ENCODE measurements around the gene SVBP. TPM values are rescaled to one million over a fixed set of nuclear protein-coding genes. Genes with fewer than 3 reads are reported as not detected.
A peak's percentile ranks its signal among the peaks of the same experiment; 100 is the strongest.
"Not testable (repeated sequence)": the region's sequence is repeated elsewhere in the genome, so short reads cannot be mapped to it uniquely, and the experiment has no call there.

The SVBP gene, protein sequence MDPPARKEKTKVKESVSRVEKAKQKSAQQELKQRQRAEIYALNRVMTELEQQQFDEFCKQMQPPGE
- total RNA-seq (2014; rRNA removed), result 15.3 and 19.7 TPM in 2 replicates
- 25.7 TPM for polyA plus RNA-seq (2012)

DNA sequence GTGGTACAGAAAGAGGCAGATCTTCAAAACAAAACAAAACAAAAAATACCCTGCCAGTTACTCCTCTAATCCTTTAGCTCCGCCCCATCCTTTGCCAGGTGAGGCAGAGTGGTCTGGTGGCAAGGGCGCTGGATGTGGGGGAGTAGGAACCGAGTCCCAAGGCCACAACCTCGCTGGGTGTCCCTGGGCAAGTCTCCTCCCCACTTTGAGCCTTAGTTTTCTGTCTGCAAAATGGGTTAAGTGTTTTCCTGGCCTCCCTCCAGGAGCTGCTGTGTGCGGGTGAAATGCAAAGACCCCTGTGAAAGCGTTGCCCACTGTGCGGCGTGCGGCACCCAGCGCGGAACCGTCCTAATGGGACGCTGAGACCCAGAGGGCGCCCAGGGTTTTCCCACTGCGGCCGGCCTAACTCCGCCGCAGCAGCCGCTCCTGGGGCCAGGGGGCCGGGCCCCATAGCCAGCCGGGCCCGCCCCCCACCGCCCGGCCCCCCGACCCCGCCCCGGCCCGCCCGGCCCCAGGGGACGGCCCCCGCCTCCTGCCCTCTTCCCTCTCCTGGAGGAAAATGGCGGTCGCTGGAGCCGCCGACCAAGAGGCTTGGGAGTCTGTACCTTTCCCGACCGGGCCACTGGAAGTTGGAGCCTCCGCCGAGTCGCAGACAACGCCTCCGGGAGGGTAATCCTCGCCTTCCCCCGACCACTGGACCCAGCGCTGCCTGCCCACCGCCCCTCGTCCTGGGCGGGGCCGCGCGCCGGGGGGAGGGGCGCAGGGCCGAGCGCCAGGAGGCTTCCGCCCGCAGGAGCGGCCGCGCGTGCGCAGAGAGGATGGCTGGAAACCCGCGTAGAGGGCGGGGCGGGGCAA, at the start of gene SVBP, which contains the start of gene ERMAP:
Gene SVBP, minus strand, starts transcription at position 813 of the 855 bp plus-strand sequence. CDS start 853 bp downstream, outside the sequence.
Gene ERMAP, plus strand, starts transcription at position 538 of the 855 bp plus-strand sequence. CDS start 13,327 bp downstream, outside the sequence.
- DNase-seq (ENCODE audit: low read depth), result peak; percentile 81

DNA sequence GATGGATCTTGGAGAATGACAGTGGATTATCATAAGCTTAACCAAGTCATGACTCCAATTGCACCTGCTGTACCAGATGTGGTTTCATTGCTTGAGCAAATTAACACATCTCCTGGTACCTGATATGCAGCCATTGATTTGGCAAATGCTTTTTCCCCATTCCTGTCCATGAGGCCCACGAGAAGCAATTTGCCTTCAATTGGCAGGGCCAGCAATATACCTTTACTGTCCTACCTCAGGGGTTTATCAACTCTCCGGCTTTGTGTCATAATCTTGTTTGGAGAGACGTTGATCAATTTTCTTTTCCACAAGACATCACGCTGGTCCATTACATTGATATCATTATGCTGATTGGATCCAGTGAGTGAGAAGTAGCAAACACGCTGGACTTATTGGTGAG, 49.4 kb upstream of the SVBP start:
- DNase-seq (ENCODE audit: low read depth), result no peak

DNA sequence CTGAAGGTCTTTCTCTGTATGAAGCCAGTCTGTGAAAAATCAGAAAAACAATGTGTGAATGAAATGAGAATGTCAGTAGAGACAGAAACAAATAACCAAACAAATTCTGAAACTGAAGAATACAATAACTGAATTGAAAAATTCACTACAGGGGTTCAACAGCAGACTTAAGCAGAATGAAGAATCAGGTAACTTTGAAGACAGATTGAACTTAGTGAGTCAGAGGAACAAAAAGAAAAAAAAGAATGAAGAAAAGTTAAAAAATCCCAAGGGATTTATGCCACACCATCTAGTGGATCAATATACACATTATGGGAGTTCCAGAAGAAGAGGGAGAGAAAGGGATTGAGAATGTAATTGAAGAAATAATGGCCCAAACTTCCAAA, 43.8 kb upstream of the SVBP start:
- DNase-seq (ENCODE audit: low read depth), result no peak

DNA sequence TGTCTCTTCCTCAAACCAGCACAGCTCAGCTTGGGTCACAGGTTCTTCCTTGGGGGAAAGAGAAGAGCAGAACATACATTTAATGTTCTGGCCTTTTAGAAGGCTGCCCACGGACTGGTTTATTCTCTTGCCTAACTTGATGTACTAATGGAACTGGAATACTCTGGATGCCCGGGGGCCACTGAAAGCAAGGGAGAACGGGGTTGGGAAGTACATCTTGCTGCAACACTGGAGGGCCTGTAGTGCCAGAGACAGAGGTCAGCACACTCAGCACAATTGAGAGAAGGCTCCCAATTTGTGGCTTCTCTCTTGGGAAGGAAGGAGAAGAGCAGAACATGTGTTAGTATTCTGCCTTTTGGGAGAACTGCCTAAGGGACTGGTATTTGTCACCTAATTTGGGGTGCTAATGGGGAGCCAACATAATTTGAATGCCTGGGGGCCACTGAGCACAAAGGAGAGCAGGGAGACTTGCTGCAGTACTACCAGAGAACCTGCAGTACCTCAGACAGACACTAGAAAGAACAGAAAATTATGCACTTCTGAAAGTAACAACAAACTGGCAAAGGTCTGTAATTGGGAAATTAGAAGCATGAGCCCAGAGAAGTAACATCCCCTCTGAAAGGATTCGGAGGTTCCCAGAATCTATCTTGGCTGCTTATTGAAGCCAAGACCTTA, 43.3 kb upstream of the SVBP start:
- no peak for DNase-seq (ENCODE audit: low read depth)

DNA sequence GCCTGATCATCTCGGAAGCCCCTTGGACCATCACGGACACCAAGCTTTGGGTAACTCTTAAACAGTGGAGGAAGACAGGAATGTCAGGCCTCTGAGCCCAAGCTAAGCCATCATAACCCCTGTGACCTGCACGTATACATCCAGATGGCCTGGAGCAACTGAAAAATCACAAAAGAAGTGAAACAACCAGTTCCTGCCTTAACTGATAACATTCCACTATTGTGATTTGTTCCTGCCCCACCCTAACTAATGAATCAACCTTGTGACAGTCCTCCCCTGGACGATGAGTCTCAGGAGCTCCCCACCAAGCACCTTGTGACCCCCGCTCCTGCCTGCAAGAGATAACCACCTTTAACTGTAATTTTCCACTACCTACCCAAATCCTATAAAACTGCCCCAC, 42.2 kb upstream of the SVBP start:
- DNase-seq (ENCODE audit: low read depth), result not testable (repeated sequence)

DNA sequence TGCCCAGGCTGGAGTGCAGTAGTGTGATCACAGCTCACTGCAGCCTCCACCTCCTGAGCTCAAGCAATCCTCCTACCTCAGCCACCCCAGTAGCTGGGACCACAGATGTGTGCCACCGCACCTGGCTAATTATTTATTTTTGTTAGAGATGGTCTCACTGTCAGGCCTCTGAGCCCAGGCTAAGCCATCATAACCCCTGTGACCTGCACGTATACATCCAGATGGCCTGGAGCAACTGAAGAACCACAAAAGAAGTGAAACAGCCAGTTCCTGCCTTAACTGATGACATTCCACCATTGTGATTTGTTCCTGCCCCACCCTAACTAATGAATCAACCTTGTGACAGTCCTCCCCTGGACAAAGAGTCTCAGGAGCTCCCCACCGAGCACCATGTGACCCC, 39.4 kb upstream of the SVBP start:
- not testable (repeated sequence) for DNase-seq (ENCODE audit: low read depth)

DNA sequence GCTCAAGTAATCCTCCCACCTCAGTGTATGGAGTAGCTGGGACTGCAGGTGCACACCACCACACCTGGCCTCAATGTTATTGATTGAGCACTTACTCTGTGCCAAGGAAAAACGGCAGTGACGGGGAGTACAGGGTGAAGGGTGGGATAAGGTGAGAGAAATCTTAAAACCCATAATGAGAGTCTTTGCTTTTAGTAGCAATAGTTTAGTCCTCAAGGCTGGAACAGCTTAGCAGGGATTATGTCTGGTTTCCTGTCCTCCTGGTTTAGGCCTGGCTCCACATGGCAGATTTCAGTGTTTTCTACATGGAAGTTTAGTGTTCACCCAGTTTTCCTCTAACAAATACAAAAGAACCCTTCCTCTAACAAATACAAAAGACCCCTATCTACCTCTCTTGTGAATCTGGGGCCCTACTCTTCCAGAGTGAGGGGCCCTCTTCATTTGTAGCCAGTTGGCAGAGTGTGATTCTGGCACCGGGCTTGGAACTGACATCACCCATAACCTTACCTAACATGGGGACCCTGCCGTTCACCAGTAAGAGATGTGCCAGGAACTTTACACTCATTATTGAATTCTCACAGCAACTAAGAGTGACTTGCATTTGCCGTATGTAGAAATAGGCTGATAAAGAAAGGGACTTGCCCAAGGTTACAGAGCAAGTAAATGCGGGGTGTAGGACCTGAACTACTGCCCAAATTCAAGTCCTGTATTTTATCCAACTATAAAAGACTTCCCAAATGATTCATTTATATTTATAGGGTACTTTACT, 36.1 kb upstream of the SVBP start:
- DNase-seq (ENCODE audit: low read depth), result no peak

DNA sequence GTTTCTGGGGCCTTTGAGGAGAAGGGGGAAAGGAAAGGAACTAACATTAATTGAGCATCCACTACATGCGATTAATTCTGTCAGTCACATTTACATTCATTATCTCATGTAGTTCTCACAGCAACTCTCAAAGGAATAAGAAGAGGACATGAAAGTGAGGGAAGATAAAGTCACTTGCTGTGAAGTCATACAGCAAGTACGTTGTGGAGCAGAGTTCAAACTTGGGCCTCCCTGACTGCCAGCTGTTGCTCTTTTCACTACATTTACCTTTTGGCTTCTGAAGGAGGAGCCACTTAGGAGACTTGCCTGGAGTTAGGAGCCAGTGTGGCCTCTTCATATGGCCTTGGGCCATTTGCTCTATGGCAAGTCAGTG, 35.4 kb upstream of the SVBP start:
- no peak for DNase-seq (ENCODE audit: low read depth)

DNA sequence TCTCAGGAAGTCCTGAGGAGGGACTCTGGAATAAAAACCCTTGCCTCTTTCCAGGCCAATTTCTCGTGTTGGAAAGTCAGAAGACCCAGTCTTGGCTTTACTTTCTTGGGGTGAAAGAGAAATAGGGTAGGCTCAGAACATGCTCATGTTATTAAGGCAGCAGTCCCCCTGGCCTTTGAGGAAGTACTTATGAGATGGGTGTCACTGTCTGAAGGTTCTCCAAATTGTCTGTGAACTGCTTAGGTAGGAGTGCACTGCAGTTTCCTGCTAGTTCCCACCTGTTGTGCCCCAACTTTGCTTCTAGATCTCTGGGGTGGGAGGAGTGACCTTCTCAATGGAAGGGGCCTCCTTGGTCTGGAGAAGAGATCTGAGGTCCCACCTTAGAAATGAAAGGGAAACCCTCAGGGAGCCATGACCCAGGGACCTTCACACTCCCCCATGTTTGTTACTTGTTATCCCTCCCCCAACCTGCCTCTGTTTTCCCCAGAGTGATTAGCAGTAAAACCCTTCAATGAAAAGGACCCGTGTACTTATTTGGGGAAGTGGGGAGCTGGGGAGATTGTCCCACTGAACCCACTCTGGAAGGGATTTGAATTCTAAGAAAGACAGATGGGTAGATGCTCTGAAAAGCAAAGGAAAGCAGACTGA, 34.9 kb upstream of the SVBP start:
- DNase-seq (ENCODE audit: low read depth), result no peak

DNA sequence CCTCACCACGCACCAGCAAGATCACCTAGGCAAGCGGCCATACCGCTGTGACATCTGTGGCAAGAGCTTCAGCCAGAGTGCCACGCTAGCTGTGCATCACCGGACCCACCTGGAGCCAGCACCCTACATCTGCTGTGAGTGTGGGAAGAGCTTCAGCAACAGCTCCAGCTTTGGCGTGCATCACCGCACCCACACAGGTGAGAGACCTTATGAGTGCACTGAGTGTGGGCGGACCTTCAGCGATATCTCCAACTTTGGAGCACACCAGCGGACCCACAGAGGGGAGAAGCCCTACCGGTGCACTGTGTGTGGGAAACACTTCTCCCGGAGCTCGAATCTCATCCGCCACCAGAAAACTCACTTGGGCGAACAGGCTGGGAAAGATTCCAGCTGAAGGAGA, 34.2 kb upstream of the SVBP start:
- DNase-seq (ENCODE audit: low read depth), result no peak

DNA sequence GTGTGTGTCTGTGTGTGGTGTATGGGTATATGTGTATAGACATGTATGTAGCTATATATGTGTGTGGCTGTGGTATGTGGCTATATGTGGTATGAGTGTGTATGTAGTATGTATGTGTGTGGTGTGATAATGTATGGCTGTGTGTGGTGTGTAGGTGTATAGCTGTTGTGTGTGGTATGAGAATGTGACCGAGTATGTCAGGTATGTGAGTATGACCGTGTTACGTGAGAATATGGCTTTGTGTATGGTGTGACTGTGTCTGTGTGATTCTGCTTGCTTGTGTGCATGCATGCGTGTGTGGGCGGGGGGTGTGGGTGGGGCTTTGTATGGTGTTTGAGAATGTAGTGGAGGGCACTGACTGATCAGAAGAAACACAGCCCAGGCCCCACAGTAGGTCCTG, 32.7 kb upstream of the SVBP start:
- DNase-seq (ENCODE audit: low read depth), result no peak

DNA sequence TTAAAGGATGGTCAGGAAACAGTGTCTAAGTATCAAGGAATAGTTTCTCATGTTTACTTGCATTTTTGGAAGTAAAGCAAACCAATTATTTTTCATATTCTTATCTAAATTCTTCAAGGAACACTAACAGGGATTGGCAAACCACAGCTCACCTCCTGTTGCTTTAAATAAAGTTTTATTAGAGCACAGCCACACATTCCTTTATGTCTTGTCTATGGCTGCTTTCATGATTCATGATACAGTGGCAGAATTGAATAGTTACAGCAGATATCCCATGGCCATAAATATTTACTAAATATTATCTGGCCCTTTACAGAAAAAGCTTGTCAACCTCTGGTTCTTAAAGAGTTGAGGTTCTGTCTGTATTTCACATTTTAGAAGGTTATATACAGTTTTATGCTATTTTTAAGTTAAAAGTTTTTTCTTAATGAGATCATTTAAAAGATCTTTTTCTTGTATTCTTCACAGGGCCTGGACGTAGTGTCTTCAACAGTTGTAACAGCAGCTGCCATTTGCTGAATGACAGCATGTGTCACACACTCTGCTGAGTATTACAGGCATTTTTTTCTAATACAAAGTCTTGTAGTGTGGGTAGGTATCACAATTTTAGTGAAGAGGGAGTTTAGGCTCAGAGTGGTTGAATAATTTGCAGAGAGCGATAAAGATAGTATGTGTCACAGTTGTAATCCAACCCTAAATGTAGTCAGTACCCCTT, 31.8 kb upstream of the SVBP start:
- peak; percentile 17 for DNase-seq (ENCODE audit: low read depth)

DNA sequence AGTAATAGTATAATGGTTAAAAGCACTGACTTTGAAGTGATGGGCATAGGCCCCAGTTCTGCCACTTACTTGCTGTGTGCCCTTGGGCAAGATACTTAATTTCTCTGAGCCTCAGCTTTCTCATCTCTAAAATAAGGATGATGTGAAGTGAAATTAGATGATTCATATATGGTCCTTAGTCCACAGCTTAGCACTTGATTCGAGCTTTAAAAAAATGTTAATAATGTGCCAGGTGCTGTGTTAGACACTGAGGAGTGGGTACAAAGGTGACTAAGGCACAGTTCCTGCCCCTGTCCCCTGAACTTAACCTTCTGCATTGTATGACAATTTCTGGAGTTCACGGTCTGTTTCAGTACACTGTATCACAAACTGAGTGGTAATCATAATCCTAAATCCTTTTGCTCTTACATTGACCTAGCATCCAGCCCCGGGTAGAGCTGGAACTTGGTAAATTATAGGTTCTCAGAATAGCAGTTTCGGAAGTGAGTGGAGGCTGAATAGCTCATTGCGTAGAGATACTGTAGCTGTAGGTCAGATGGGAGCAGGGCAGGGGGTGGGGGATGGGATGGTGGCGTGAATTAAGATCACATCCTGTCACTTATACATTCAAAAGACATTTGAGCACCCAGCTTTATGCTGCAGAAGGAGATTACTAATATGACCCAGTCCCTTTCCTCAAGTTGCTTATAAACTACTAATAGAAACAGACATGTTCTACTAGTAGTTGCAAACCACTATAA, 30.7 kb upstream of the SVBP start:
- no peak for DNase-seq (ENCODE audit: low read depth)

DNA sequence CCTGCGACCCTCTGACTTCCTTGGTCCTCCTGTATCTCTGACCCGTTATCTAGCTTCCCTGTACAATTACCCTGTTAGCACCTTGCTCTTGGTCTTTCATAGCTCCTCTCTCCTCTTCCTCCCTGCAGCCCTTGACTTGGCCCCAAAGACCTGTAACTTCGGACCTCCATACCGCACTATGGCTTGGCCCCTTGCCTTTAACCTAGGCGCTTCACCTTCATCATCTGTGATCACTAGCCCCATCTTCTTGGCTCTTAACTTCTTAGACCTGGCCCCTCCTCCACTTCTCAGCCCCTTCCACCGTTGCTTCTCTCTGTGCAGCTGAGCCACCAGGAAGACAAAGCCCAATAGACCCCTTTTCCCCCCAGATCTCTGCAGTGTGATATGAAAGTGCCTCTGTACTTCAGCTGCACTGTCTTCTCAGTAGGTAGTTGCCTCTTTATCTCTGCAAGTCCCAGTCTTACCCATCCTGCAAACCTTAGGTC, 30.0 kb upstream of the SVBP start:
- no peak for DNase-seq (ENCODE audit: low read depth)

DNA sequence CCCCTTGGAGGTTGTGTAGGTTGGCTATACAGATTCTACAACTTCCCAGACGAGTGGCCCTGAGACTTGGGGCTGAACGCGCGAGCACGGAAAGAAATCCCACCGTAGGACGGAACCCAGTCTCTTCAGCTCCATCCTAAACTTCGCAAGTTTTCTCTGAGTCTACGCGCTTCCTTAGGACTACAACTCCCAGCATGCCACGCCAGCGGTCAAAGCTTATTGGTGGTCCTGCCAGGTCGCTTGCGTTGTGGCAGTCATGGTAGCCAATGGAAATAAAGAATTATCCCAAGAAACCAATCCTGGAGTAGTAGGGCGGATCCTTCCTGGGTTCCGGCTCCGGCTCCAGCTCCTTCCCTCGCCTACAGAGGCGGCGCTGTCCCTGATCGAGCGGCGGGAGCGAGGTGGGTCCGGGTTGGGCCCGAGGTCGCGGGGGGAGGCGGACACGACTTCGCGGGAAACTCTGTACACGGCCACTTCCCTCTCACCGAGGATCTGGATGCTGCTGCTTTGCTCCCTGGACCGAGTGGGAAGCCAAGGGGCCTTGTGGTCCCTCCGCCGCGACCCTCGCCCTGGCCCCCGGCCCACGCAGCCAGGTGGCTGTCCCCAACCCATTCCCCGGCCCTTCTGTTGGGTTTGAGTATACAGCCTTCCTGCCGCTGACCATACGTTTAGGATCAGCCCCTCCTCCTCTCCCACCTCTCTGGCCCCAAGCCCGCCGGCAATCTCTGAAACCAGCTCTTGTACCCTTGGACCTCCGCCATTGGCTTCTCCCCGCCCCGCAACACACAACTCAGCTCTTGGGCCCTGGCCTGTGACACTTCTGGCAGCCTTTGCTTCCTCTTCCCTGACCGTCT, 29.3 kb upstream of the SVBP start, which contains the start of gene ZNF691:
Gene ZNF691, plus strand, starts transcription at position 357 of the 854 bp plus-strand sequence. CDS start 3,046 bp downstream, outside the sequence.
- peak; percentile 96 for DNase-seq (ENCODE audit: low read depth)

DNA sequence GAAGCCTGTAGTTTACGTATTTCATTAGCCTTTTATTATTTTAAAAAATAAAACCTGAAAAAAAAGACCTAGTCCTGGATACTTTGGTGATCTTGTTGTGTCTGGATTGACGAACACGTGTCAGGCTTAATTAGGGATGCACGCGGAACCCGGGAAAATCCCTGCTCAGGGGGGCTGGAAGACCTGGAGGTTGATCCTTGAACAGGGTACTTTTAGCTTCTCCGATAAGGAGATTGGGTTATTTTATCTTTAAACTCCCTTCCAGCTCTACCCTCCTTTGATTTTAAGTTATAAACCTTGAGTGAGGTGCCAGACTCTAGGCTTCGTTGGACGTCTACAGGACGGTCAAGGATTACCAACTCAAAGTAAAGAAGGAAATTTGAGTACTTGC, 28.7 kb upstream of the SVBP start:
- DNase-seq (ENCODE audit: low read depth), result no peak

DNA sequence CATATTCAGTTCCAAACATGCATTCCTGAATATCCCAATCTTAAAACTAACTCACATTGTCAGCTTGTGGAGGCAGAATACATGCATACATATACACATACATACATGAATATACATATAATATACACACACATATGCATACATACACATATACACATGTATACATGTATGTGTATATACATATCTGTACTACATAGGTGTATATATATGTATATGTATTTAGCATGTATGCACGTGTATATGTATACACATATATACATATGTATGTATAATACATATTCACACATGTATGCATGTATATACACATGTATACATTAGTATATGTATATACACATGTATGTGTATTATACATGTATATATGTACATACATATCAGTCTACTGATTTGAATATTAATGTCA, 28.0 kb upstream of the SVBP start:
- DNase-seq (ENCODE audit: low read depth), result no peak

DNA sequence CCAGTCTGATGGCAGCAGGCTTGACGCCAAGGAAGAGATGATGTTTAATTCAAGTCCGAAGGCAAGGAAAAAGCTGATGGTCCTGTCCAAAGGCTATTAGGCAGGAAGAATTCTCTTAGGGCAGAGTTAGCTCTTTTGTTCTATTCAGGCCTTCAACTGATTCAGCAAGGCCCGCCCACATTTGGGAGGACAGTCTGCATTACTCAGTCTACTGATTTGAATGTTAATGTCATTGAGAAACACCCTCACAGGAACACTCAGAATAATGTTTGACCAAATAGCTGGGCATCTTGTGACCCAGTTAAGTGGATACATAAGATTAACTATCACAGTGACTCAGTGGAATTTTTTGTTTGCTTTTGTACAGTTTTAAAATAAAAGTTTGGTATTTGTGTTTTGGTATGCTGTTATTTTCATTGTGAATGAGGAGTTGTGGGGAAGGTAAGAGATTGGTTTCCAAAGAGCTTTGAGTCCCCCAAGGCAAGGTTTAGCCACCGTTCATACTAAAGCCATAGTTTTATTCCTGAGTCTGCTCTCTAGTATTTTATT, 27.5 kb upstream of the SVBP start:
- peak; percentile 29 for DNase-seq (ENCODE audit: low read depth)
